HG03159 (cell line): Measurements from ENCODE around the gene COL4A6.
"Not testable (repeated sequence)": the region's sequence is repeated elsewhere in the genome, so short reads cannot be mapped to it uniquely, and the experiment has no call there.

Source experiments
- ATAC-seq: cut with Tn5 transposase; IDR thresholded peaks from one replicate; pipeline ENCODE4 v1.9.1; 2021; ENCODE audit warnings: mild to moderate bottlenecking, moderate library complexity; ENCODE audit not compliant: unreplicated experiment

Gene COL4A6

GRCh38 chrX:108438110-108438623, at the start of gene COL4A6:
COL4A6 (minus strand) TSS chrX:108438422; CDS start chrX:108438196, 226 bp downstream.
- no peak for ATAC-seq

- no peak for ATAC-seq
Observed at GRCh38 chrX:108485960-108486359, 47.7 kb upstream of the COL4A6 start.

- ATAC-seq, result no peak
Observed at GRCh38 chrX:108484251-108484650, 46.0 kb upstream of the COL4A6 start.

GRCh38 chrX:108481528-108481927, 43.3 kb upstream of the COL4A6 start:
- ATAC-seq, result not testable (repeated sequence)

GRCh38 chrX:108473979-108474378, 35.8 kb upstream of the COL4A6 start:
- no peak for ATAC-seq

- no peak for ATAC-seq
Observed at GRCh38 chrX:108468486-108468885, 30.3 kb upstream of the COL4A6 start.

- ATAC-seq, result no peak
Observed at GRCh38 chrX:108464604-108465003, 26.4 kb upstream of the COL4A6 start.

- no peak for ATAC-seq
Observed at GRCh38 chrX:108456971-108457477, 18.8 kb upstream of the COL4A6 start.

- ATAC-seq, result no peak
Observed at GRCh38 chrX:108453841-108454240, 15.6 kb upstream of the COL4A6 start.

- ATAC-seq, result no peak
Observed at GRCh38 chrX:108447303-108447702, 9.1 kb upstream of the COL4A6 start.

GRCh38 chrX:108442901-108443464, 4.8 kb upstream of the COL4A6 start:
- ATAC-seq, result no peak

GRCh38 chrX:108439961-108440696, 1.9 kb upstream of the COL4A6 start:
- no peak for ATAC-seq

- ATAC-seq, result no peak
Observed at GRCh38 chrX:108439426-108439942, 1.3 kb upstream of the COL4A6 start, which contains the start of gene COL4A5. COL4A5 (plus strand) TSS chrX:108439838; CDS start chrX:108440126, 288 bp downstream.

GRCh38 chrX:108437349-108438109, 693 bp downstream of the COL4A6 start:
- no peak for ATAC-seq

GRCh38 chrX:108435261-108435660, 3.0 kb downstream of the COL4A6 start:
- ATAC-seq, result no peak

GRCh38 chrX:108426262-108426661, 12.0 kb downstream of the COL4A6 start:
- no peak for ATAC-seq

GRCh38 chrX:108420481-108420880, 17.7 kb downstream of the COL4A6 start:
- ATAC-seq, result no peak

GRCh38 chrX:108419401-108419800, 18.8 kb downstream of the COL4A6 start:
- no peak for ATAC-seq

GRCh38 chrX:108417257-108417656, 21.0 kb downstream of the COL4A6 start:
- peak; percentile 71 for ATAC-seq

GRCh38 chrX:108415891-108416290, 22.3 kb downstream of the COL4A6 start:
- ATAC-seq, result no peak

- ATAC-seq, result no peak
Observed at GRCh38 chrX:108415146-108415545, 23.1 kb downstream of the COL4A6 start.
